PFSK-1 (cell line): ENCODE results near the gene QRFP.

ENCODE experiments used
- FOXP2 ChIP-seq: optimal IDR thresholded peaks from 2 replicates; pipeline ENCODE3; 2011; ENCODE audit warnings: borderline replicate concordance, control low read depth, inconsistent platforms; ENCODE audit not compliant: insufficient read depth; ENCODE audit errors: extremely low read length, extremely low read depth
- POLR2AphosphoS5 ChIP-seq: IDR thresholded peaks from 2 replicates; pipeline ENCODE4 v1.6.1; 2012; ENCODE audit warnings: low read depth, mild to moderate bottlenecking, control low read depth, low read length, moderate library complexity
- REST ChIP-seq, 2 experiments: IDR thresholded peaks; 2 replicates each; pipeline versions ENCODE4 v1.6.1 to v1.8.0; 2011 to 2012; ENCODE audit warnings: low read depth in 2 of 2, low read length in 2 of 2, control low read depth in 1 of 2, inconsistent platforms in 1 of 2, mild to moderate bottlenecking in 1 of 2, moderate library complexity in 1 of 2; ENCODE audit not compliant: insufficient read depth in 1 of 2
- SIN3A ChIP-seq: IDR thresholded peaks from 2 replicates; pipeline ENCODE4 v1.6.1; 2012; ENCODE audit warnings: mild to moderate bottlenecking, low read length, moderate library complexity, borderline replicate concordance; ENCODE audit not compliant: insufficient read depth
- TAF1 ChIP-seq: IDR thresholded peaks from 2 replicates; pipeline ENCODE4 v1.6.1; 2012; ENCODE audit warnings: low read length, control low read depth, borderline replicate concordance; ENCODE audit not compliant: insufficient read depth

QRFP gene

GRCh38 chr9:130888146-130888885, 8.3 kb downstream of the QRFP start:
- TF ChIP-seq REST (IDR thresholded peaks at IDR 0.05; ENCODE audit: insufficient read depth in 1 of 2, low read depth in 2 of 2, low read length in 2 of 2): no peak
- TF ChIP-seq SIN3A: no peak
- TF ChIP-seq FOXP2: no peak
- TF ChIP-seq POLR2AphosphoS5: no peak
- no peak for TF ChIP-seq TAF1

GRCh38 chr9:130887494-130888144, 9.0 kb downstream of the QRFP start:
- TF ChIP-seq FOXP2 (no peak), REST (IDR thresholded peaks at IDR 0.05; ENCODE audit: insufficient read depth in 1 of 2, low read depth in 2 of 2, low read length in 2 of 2) (no peak), TAF1 (no peak), SIN3A (no peak)

GRCh38 chr9:130886981-130887380, 9.6 kb downstream of the QRFP start:
- TF ChIP-seq TAF1: no peak
- no peak for TF ChIP-seq FOXP2
- TF ChIP-seq REST (IDR thresholded peaks at IDR 0.05; ENCODE audit: insufficient read depth in 1 of 2, low read depth in 2 of 2, low read length in 2 of 2): no peak
- TF ChIP-seq SIN3A: no peak
- no peak for TF ChIP-seq POLR2AphosphoS5

GRCh38 chr9:130885484-130886375, 10.9 kb downstream of the QRFP start:
- TF ChIP-seq SIN3A (no peak), TAF1 (no peak), FOXP2 (no peak), REST (IDR thresholded peaks at IDR 0.05; ENCODE audit: insufficient read depth in 1 of 2, low read depth in 2 of 2, low read length in 2 of 2) (no peak), POLR2AphosphoS5 (no peak)
